Melanocyte of skin (primary cell): ENCODE data around the gene DTX1. TPM values are rescaled to one million over a fixed set of nuclear protein-coding genes. Genes with fewer than 3 reads are reported as not detected.

ENCODE experiments used
- total RNA-seq, 2 donors: library from RNA; depleted of rRNA; stranded (reverse); fragments of >200 nt; gene quantifications; 2 replicates each; pipeline ENCODE4 v1.2.3, GENCODE V29; 2012

Gene DTX1
- under 1 TPM; under 0.01 to 0.34 TPM for total RNA-seq

DNA sequence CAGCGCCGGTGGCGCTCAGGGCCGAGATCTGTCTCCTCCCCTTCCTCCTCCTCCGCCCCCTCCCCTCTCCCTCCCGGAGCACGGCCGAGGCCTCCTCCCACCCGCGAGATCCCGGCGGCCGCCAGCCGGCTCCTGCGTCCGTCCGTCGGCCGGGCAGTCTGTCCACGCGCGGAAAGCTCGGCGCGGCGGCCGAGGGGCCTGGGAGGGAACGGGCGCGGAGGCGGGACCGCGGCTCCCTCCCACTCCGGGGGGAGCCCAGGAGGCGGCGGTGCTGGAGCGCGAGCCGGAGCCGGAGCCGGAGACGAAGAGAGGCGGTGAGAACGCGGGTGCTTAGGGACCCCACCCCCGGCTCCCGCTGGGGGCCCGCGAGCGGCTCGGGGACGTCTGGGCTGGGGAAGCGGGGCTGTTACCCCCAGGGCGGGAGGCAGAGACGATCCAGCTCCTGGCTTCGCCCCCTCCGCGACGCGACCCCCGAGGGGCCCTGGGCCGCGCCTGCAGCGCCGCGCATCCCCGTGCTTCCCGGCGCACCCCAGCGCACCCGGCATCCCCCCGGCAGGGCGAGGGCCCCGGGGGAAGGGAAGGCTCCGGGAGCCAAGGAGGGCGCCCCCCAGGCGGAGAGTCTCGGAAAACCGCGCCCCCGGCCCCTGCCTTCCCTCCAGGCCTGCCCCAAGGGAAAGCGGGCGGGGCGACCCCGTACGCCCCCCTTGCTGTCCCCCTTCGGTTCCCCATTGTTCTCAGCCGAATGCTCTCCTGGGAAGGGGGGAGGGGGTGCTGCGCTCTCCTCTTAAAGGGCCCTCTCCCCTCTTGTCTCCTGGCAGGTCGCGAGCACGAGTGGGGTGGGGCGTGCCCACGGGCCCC lies at the start of gene DTX1:
Gene DTX1, plus strand, starts transcription at position 100 of the 858 bp plus-strand sequence. CDS start 1,463 bp downstream, outside the sequence.

DNA sequence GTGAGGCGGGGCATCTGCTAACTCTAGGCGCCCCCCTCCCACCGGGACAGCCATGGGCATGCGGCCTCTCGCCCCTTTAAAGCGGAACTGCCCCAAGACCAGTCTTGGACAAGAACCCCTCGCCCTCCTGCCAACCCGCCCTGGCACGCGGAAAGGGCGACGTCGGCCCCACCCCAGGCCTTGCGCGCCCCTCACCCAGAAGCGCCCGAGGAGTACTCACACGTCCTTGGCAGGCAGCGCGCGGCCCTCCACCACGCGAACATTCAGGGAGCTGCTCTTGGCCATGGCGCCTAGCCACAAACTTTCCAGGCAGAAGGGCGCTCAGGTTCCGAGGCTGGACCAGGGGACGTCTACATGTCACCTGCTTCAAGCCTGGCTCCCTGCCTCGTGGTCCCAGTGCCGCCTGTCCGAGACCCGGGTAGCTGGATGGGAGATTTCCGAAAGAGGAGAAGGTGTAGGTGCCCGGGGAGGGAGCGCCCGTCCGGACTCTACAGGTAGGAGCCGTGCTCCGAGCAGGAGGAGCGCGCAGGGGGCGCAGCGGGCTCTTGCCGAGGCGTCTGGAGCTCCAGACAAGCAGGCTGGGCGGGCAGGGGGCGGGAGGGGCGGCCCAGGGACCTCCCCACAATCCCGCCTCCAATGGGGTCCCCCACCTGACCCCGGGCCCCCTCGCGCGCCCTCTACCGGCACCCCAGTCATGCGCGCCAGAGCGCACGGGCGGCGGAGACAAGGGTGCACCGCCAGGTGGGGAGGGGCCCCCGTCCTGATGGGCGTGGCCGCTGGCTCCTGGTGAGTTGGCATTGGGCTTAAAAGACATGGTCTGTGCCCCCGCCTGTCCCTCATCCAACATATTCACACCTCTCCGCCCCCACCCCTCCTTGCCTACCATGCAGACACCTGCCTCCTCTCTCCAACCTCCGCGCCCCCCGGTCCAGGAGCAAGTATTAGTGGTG lies 78.9 kb downstream of the DTX1 start, which contains the start of gene RASAL1:
Gene RASAL1, minus strand, starts transcription at position 584 of the 950 bp plus-strand sequence. Its CDS starts 299 bp downstream, at position 285.

Other genes starting within 250 kb of the DTX1 start
- 100 to 1,000 TPM; 375 to 557 TPM for gene OAS1, start 149.8 kb upstream of the DTX1 start, total RNA-seq
- gene OAS3, start 118.3 kb upstream of the DTX1 start, total RNA-seq, result 100 to 1,000 TPM; 186 to 302 TPM
- gene OAS2, start 78.2 kb upstream of the DTX1 start, total RNA-seq, result 100 to 1,000 TPM; 344 to 425 TPM
- under 1 TPM in 1 of 2 donors, not detected in 1; under 0.01 TPM for gene RASAL1, start 79.0 kb downstream of the DTX1 start, total RNA-seq
- gene CFAP73, start 93.0 kb downstream of the DTX1 start, total RNA-seq, result not detected
- 10 to 100 TPM; 33.4 to 48.0 TPM for gene DDX54, start 128.7 kb downstream of the DTX1 start, total RNA-seq
- gene RITA1, start 129.0 kb downstream of the DTX1 start, total RNA-seq, result 10 to 100 TPM; 22.0 to 30.0 TPM
- gene TPCN1, start 164.7 kb downstream of the DTX1 start, total RNA-seq, result 10 to 100 TPM; 11.4 to 16.0 TPM